Measurements from ENCODE around the gene CHRNB1. TPM values are rescaled to one million over a fixed set of nuclear protein-coding genes. Genes with fewer than 3 reads are reported as not detected.
A peak's percentile ranks its signal among the peaks of the same experiment; 100 is the strongest.

The CHRNB1 gene
- total RNA-seq, 1 experiment from 2014 or later = 12.7 TPM

DNA sequence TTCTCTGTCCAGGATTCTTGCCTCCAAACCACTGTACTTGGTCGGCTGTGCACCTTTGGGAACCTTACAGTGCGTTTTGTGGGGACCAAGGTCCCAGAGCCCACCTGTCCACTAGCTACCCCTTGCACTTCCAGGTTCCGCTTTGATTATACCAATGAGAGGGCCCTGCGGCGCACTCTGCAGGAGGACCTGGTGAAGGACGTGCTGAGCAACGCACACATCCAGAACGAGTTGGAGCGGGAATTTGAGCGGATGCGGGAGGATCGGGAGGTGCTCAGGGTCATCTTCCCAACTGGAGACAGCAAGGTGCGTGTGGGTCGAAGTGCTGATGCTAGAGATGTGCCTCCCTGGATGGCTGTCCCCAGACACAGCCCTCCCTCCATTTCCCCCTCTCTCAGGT, 58.1 kb downstream of the CHRNB1 start:
- H3K79me2 ChIP-seq (ENCODE audit: insufficient read depth, low read length) = 0 out of 2 replicates have a peak, but pooled peaks cover 1% of the 10 kb centered on the region
- no peak overlapping the region for H4K8ac ChIP-seq (replicated peaks; ENCODE audit: insufficient read length, low read depth, low read length)
- H3K27ac ChIP-seq (ENCODE audit: insufficient read length, low read depth, low read length) = no peak overlapping the region
- H3K36me3 Mint-ChIP-seq (ENCODE audit: insufficient read depth in 1 of 3, low read depth in 3 of 3) = peaks cover 64 to 93% (median 89%) of the 10 kb centered on the region in 3 experiments
- no peak overlapping the region for H3K4ac ChIP-seq (ENCODE audit: low read depth, low read length)
- no peak overlapping the region for H3K14ac ChIP-seq (ENCODE audit: insufficient read depth, low read length)
- no peak overlapping the region for H3K4me3 Mint-ChIP-seq
- H3K4me1 ChIP-seq (ENCODE audit: insufficient read depth, low read length) = no peaks in the 10 kb centered on the region
- H3K9me3 ChIP-seq (ENCODE audit: control insufficient read depth, low read depth, low read length) = no peaks in the 10 kb centered on the region
- H2BK12ac ChIP-seq (ENCODE audit: insufficient read length, low read depth, low read length) = no peak overlapping the region
- H3K9me3 Mint-ChIP-seq = no peaks in the 10 kb centered on the region
- no peak overlapping the region for H3K4me2 ChIP-seq (ENCODE audit: insufficient read depth, insufficient read length, low read length)
- no peak overlapping the region for H3K18ac ChIP-seq (ENCODE audit: insufficient read length, low read depth, low read length)
- no peak overlapping the region for H3K56ac ChIP-seq (ENCODE audit: insufficient read length, low read depth, low read length)
- DNase-seq = no peak
- no CpG with 5 or more reads among the region's 14 CpGs for WGBS (ENCODE audit: extremely low coverage, insufficient read length, low lambda C conversion rate)
- no peak overlapping the region for H2BK20ac ChIP-seq (ENCODE audit: low read depth, low read length, poor library complexity, severe bottlenecking)
- no peaks in the 10 kb centered on the region for H3K27me3 Mint-ChIP-seq (ENCODE audit: low read depth)
- no peak overlapping the region for H3T11ph ChIP-seq (ENCODE audit: low read length)
- H3K23me2 ChIP-seq (ENCODE audit: insufficient read length, low read depth, low read length, poor library complexity, severe bottlenecking) = no peaks in the 10 kb centered on the region
- H2AK5ac ChIP-seq (ENCODE audit: insufficient read length, low read length) = no peak overlapping the region
- no peaks in the 10 kb centered on the region for H4K20me1 ChIP-seq (ENCODE audit: control insufficient read depth, insufficient read depth, insufficient read length)
- no peak overlapping the region for H3K27ac Mint-ChIP-seq
- H4K5ac ChIP-seq (ENCODE audit: insufficient read length, low read depth, low read length) = no peak overlapping the region
- H3K79me1 ChIP-seq (ENCODE audit: insufficient read depth, low read depth, low read length, poor library complexity, severe bottlenecking) = no peaks in the 10 kb centered on the region
- H3K23ac ChIP-seq (ENCODE audit: insufficient read length, low read depth, low read length) = no peak overlapping the region
- H2BK5ac ChIP-seq (ENCODE audit: insufficient read length, low read length) = no peak overlapping the region
- no peak overlapping the region for H2AFZ ChIP-seq (ENCODE audit: low read length)
- TF ChIP-seq CTCF (conservative IDR thresholded peaks at IDR 0.05) = peak; percentile 58
- no peak overlapping the region for H4K91ac ChIP-seq (ENCODE audit: insufficient read length, low read depth, low read length)
- no peak overlapping the region for H2BK120ac ChIP-seq (ENCODE audit: low read depth, low read length, poor library complexity, severe bottlenecking)
- H3K9ac ChIP-seq (ENCODE audit: extremely low read depth, insufficient read length, low read length) = no peak overlapping the region
- no peaks in the 10 kb centered on the region for H3K27me3 ChIP-seq (ENCODE audit: insufficient read depth, low read length)
- no peak overlapping the region for H2BK15ac ChIP-seq (ENCODE audit: low read depth, low read length)
- no peaks in the 10 kb centered on the region for H3K4me1 Mint-ChIP-seq
